RCC 7860 (cell line): ENCODE data around the gene SNX27.

Source experiments
- DNase-seq: peaks from one replicate; pipeline ENCODE4 v3.0.0-alpha.2; 2015; ENCODE audit warnings: low spot score
- FAIRE-seq: peaks from 2 replicates; lab custom pipeline; 2012; peaks lifted over from hg19 to GRCh38; lab: Jason Lieb, UNC

SNX27 gene

DNA sequence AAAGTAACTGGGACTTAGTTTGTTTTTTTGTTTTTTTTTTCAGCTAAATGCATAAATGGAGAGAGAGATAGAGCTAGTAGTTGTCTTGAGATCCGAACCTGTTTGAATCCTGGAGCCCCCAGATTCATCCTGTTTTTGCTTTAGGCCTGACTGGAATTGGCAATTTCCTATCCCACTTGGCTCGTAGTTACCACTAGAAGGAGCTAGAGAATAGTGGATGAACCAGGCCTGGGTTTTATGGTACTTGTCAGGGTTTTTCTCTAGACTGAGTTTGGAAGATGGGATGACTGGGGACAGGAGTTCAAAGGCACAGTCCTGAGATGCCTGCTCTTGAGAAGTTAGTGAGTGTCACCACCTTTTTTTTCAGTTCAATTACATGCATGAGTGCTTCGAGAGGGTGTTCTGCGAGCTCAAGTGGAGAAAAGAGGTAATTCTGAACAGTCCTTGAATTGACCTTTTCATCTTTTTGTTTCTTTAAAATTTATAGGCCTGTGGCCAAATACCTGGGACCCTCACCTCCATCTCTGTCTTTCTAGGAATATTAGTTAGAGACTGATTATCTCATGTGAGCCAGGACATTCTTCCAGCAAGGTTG lies 81.3 kb downstream of the SNX27 start:
- DNase-seq (peak; percentile 20), FAIRE-seq (no peak)

DNA sequence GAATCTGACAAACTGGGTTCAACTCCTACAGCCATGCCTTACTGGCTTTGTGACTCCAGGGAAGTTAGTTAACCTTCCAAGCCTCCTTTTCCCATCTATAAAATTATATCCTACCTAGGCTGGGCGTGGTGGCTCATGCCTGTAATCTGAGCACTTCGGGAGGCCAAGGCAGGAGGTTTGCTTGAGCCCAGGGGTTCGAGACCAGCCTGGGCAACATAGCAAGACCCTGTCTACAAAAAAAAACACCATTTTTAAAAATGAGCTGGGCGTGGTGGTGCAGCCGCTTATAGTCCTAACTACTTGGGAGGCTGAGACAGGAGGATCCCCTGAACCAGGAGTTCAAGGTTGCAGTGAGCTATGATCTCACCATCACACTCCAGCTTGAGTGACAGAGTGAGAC lies 89.7 kb downstream of the SNX27 start:
- FAIRE-seq (no peak), DNase-seq (no peak)

DNA sequence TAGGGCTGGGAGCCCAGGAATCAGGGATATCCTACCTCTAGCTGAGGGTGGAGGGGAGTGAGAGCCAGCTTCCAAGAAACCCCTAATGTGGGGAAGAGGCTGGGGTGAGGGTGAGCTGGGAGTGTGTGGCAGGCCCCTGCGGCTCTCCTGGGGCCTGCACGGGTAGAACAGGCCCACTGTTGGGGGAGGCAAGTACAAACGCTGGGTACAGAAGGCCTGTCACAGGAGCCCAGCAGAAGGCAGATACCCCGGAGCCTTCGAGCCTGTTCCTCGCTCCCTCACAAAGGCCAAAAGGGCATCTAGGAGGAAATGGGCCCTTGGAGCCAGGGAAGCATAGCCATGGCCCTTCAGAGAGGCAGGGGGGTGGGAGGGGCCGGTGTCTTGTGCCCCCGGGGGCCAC lies 91.1 kb downstream of the SNX27 start:
- DNase-seq, result no peak
- no peak for FAIRE-seq

DNA sequence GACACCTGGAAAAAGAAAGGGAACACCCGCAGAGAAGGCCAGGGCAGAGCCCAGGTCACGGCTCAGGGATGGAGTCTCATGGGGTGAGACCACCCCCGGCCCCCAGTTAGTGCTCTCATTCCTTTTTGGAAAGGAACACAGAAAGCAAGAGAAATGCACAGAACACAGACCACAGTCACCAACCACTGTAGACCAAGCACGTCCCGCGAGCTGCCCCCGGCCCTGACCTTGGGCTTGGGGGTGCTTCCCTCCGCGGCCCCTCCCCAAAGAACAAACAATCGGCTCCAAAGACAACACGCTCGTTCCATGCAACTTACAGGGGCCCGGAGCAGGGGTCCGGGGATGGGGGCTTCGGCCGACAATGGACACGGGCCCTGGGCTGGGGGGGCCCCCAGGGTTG lies 92.0 kb downstream of the SNX27 start:
- no peak for FAIRE-seq

DNA sequence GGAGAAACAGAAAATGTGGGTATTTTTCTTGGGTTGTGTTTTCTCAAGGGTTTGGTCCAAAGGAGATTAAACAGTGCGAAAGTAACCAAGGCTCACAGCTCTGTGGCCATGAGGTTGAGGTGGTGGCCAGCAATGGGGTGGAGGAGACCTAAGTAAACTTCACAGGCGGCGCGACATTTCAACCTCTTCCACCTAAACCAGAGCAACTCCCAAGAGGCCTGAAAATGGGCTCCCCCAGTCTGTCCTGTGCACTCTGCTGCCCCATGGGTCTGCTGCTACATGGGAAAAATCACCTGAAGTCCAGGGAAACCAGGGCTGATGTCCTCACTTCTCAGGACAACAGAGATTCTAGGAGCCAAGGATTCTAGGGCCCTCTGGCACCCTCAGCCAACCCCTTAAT lies 92.4 kb downstream of the SNX27 start:
- DNase-seq (no peak), FAIRE-seq (no peak)

More for the DNA sequence above, 92.0 kb downstream of the SNX27 start:
- no peak for DNase-seq

DNA sequence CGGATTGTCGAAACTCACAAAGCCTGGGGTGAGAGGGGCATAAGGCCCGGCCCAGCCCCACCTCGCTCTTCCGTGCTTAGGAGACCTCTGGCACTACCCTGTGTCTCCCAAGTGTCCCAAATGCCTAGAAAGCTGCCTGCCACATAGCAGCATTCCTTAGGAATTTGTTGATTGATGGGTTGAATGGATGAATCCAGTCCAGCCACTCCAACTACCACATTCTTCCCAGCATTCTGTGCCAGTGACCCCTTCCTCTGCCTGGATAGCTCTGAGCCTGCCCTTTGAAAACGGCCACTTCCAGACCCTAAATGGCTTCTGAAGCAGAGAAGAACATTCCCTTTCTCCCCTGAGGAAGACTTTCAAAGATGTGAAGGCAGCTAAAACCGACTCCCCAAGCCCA lies 93.3 kb downstream of the SNX27 start:
- FAIRE-seq, result no peak
- no peak for DNase-seq

DNA sequence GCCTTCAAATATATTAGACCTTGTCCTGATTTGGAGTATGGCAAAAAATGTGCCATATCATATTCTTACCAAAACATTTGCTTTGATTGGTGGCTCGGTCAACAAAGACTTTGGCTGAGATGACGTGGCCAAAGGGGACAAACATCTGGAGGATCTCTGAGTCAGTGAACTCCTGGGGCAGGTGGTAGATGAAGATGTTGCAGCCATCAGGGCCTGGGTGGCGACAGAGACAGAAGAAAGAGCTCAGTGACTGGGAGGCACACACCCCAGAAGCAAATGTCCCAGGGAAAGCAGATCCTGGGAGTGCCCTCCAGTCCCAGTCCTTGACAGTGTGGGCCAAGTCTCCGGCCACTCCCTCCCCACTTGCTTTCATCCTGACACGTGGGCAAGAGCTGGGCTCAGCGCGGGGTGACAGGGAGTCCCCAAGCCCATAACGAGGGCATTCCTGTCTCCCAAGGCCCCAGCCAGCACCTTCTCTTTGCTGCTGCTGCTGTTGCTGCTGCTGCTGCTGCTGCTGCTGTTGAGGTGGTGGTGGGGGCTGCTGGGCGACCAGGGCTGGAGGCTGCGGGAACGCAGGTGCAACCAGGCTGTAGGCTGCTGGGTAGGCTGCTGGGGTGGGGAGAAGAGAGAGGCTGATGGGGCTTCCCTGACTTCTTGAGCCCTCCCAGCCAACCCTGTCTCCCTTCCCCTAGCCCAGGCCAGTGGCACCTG lies 94.1 kb downstream of the SNX27 start:
- DNase-seq (no peak), FAIRE-seq (no peak)

DNA sequence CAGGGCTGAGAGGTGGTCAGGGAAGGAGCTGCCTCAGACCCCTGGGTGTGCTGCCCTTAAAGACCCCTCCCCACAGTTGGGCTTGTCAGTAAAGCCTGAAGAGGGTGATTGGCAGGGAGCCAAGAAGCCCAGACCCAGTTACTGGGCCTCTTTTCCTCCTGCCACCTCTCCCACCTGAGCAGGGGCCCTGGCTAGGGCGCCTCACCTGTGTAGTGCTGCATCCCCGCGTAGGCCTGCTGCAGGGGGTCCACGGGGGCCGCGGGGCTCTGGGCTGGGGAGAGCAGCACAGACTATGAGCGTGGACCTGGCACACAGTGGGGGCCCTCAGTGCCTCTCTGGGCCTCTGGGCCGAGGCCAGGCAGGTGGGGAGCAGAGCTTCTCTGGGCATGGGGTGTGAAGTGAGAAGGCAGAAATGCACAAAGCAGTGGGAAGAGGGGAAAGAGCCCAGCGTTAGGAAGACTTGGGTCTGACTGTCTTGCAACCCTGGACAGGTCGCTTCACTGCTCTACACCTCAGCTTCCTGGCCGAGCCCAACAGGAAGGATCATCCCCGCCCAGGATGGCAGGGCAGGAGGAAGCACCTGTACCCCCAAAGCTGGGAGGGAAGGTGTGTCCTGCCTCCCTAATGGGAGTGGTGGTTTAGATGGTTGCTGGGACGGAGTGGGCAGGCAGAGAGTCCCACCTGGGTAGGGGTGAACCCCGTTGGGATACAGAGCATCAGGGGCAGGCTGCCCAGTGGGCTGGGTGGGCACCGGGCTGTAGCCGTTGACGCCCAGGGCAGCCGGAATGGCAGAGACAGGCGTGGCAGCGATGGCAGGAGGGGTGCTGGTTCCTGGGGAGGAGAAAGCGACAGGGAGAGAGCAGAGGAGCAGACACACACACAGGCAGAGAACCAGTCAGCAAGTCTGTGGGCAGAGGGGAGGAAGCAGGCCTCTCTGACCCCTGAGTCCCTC lies 94.9 kb downstream of the SNX27 start:
- FAIRE-seq (no peak), DNase-seq (no peak)

DNA sequence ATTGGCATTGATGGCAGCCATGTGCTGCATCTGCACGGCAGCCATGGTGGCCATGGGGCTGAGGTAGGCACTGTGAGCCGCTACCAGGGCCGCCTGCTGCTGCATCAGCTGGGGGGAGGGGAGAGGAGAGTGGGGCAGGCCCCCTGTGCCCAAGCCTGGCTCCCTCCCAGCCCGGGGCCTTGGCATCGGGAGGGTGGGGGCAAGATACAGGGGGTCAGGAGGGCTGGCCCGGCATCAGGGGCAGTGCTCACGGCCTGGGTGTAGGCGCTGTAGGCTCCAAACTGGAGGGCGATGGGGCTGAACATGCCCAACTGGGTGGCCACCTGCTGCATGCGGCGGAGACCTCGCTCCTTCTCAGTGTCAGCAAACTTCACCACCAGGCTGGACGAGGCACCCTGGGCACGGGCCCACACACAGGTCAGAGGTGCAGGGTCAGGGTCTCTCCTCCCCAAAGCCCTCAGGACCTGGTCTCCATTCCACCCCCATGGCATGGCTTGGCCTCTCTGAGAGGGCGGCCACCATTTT lies 95.8 kb downstream of the SNX27 start:
- FAIRE-seq (no peak), DNase-seq (no peak)

DNA sequence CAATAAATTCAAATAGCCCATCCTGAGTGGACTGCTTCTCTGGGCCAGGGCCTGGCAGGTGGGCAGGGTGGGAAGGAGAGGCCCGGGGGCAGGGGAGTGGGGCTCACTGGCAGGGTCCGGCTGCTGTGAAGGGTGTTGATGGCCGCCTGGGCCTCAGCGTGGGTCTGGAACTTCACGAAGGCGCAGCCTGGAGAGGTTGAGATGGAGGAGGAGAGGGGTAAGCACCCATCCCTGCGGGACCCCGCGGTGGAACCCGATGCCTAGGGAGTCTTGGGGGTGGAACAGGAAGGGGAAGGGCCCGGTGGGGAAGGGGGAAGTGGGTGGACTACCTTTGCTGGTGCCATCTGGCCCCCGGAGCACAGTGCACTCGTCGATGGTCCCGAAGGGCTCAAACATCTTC lies 97.0 kb downstream of the SNX27 start:
- FAIRE-seq, result no peak
- no peak for DNase-seq

DNA sequence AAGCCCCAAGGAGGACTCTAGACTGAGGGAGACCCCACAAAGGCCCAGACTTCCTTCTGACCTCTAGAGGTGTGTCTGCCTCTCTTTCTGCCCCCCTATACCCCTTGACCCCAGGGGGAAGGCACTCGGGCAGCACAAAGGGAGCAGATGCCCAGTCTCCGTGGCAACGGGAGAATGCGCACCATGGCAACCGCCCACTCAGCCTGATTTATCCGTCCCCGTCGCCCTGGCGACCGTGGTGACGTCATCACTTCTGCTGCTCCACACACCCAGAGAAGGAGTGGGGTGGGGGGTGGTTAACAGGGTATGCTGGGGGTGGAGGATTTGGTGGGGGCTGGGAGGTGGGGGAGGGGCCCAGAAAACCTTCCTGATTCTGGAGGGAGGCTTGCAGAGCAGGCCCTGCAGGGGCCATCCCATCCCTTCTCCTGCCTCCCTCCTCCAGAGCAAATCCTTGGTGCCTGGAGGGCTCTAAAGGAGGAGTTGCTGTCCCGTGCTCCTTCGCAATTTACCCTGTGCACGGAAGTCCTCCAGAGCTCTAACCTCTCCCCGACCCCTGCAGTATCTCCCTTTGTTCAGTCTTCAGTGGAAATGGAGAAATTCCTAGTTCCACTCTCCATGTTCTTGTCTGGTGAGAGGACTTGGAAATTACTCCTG lies 98.5 kb downstream of the SNX27 start:
- FAIRE-seq, result no peak

DNA sequence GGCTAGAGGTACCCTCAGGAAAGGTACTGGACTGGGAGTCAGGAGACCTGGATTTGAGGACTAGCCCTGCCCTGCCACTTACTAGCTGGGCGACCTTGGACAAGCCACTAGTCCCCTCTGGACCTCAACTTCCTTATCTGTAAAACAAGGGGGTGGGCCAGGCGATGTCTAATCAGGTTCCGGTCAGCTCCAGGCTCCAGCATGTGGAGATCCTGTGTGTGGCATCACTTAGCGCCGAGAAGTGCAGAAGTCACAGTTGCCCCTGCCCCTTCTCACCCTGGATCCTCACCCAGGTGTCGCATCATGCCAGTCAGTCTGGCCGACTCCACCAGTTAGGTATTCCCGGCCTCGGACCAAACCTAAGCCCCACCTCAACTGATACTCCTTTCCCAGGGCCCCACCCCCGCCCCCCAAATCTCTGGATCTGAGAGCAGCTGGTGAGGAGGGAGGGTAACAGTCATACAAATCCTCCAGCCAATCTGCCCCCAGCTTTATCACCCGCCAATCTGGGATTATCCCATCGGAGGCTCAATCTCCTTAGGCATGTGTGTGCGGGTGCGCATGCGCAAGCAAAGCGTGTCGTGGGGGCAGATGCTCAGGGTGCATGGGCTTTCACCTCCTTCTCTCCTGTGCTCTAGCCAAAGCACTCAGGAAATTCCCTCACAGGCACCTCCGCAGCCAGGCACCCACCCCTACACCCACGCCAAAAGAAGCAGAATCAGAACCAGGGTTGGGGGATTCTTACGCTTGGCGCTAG lies 99.4 kb downstream of the SNX27 start:
- DNase-seq (no peak), FAIRE-seq (no peak)

More for the DNA sequence above, 98.5 kb downstream of the SNX27 start:
- peak; percentile 28 for DNase-seq

DNA sequence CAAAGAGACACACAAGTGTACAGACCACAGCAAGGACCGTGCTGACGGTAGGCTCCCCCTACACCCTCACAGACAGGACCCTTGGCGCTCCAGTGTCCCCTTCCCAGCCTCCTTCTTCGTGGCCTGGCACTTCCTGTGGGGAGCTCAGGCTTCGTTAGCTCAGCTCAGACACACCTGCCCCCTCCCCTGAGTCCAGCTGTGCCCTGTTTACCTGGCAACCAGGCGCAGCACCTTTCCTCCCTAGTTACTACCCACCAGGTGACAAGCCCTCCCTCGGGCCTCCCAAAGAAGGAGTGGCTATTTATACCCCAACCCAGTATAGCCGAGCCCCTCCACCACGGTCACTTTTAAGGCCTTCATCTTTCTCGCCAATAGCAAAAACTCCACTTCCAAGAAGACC lies 100.1 kb downstream of the SNX27 start:
- FAIRE-seq, result no peak
- DNase-seq, result no peak

DNA sequence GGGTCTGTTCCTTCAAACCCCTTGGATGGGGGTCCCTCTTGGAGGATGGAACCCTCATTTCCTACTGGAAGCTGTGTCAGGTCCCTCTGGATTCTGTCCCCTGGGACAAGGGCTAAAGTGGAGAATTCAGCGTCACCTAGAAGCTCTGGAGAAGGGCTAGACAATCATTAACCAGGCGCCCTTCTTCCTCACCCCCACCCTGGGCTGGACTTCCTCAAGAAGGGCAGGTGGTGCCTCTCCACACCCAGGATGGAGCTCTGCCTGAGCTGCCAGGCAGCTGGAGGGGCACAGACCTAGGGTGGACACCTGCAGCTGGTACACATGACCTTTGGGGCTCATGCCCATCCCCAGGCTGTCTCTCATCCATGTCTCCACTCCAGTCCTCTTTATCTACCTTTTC lies 101.2 kb downstream of the SNX27 start:
- no peak for DNase-seq

DNA sequence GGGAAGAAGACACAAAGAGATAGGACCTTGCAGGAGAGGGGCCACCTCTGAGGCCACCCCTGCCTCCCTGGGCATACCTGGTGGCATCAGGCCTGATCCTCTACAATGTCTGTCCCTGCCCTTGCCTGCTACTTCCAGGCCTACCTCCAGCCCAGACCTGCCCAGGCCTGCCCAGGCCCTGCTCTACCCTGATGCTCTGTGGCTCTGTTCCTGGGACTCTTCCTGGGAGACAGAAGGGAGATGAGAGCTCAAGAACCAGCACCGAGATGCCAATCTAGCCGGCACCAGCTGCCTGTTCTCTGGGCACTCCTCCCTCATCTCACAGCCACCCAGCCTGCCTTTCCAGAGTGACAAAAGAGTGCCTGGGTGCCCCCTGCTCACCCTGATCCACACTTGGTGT lies 102.0 kb downstream of the SNX27 start:
- FAIRE-seq, result no peak

More for the DNA sequence above, 101.2 kb downstream of the SNX27 start:
- no peak for FAIRE-seq

DNA sequence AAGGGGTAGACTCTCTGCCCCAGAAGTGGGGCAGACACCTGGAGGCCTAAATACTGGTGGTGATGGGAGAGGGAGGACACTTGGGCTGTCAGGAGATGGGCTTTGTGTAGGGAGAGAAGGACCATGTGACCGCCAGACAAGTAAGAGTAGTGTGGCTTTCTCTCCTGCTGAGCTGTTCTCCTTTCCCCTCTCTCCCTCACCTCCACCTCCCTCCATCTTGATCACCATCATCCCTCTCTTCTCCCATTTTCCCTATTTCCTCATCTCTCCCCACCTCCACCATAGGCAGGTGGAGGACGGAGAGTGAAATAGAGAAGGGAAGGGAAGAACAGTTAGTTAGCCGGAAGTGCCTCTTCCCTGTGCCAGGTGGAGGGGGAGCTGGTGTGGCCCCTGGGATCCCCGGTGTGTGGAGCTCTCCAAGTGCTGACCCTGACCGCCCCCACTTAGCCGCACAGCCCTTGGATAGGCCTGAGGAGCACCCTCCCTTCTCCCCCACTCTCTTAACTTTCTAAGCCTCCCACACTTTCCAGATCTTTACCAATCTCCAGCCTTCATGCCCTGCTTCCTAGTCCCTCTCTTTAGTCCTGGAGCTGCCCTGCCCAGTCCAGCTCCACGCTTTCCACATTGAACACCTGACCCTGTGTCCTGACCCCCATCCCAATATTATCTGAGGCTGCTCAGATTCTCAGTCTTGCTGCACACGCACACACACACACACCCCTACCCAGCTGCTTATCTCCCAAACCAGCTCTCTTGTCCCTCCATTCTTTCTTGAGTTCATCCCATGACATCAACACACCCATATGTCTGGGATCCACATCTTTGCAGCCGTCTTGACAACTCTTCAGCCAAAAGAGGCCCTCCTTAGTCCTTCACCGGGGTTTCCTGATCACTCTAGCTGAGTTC lies 103.2 kb downstream of the SNX27 start:
- FAIRE-seq, result no peak

More for the DNA sequence above, 102.0 kb downstream of the SNX27 start:
- no peak for DNase-seq

DNA sequence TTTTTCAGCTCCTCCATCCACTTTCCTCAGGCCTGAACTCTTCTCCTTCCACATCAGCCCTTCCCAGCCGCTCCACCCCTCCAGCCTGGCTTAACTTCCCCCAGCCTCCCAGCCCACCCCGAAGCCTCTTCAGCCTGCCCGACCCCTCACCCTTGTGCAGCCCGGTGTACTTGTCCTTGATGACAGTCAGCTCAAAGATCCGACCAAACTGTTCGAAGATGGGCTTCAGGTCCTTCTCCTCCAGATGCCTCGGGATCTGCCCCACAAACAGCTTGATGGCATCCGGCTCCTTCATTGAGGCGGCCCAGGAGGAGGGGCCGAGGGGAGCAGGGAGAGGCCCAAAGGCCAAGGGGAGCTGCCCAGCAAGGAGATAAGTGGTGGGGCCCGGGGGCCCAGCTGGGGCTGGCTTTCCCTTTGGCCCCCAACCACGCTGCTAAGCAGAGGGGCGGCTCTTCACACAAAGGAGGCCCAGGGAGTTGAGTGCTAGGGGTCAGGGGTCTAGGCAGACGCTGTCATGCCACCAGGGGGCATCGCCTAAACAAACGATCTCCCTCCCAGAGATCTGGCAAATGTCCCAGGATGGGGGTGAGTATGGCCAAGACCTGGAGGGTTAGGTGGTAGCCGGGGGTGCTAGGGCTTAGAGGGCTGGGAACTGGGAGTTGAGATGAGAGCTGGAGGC lies 104.0 kb downstream of the SNX27 start:
- no peak for DNase-seq
- no peak for FAIRE-seq

More for the DNA sequence above, 103.2 kb downstream of the SNX27 start:
- DNase-seq, result no peak

DNA sequence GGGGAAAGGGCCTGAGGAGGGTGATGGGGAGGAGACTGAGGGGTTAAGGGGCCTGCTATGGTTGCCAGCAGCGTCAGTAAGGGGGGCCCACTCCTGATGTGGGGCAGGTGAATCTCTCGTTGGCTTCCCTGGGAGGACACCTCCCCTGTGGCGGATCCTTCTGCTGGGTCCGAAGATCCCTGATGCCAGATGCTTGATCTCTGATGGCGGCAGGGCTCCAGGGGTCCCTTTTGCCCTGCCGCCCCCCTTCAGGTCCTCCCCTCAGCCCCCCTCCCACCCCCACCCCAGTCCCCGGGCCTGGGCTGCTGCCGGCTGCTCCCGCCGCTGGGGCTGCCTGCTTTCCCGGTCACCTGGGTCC lies 104.5 kb downstream of the SNX27 start:
- no peak for DNase-seq
- FAIRE-seq, result no peak
